GM19328 (cell line): ENCODE measurements around the gene VSIG10L.

Experiments used
- ATAC-seq: cut with Tn5 transposase; IDR thresholded peaks from one replicate; pipeline ENCODE4 v1.9.1; 2021; ENCODE audit warnings: mild to moderate bottlenecking, moderate library complexity; ENCODE audit not compliant: unreplicated experiment

Gene VSIG10L

GRCh38 chr19:51318687-51319648 is 23.0 kb downstream of the VSIG10L start:
- ATAC-seq, result no peak

- ATAC-seq, result no peak
Measured at GRCh38 chr19:51317968-51318367, 24.0 kb downstream of the VSIG10L start.

- no peak for ATAC-seq
Measured at GRCh38 chr19:51317376-51317775, 24.6 kb downstream of the VSIG10L start.

GRCh38 chr19:51316688-51317087 is 25.3 kb downstream of the VSIG10L start:
- no peak for ATAC-seq

GRCh38 chr19:51311351-51312257 is 30.3 kb downstream of the VSIG10L start, which contains the start of gene IGLON5:
Gene IGLON5, plus strand, starts transcription at chr19:51311644. Its CDS starts 204 bp downstream, at chr19:51311848.
- no peak for ATAC-seq

GRCh38 chr19:51305479-51305878 is 36.5 kb downstream of the VSIG10L start:
- ATAC-seq, result no peak

- ATAC-seq, result no peak
Measured at GRCh38 chr19:51301266-51301665, 40.7 kb downstream of the VSIG10L start.

GRCh38 chr19:51297406-51297805 is 44.5 kb downstream of the VSIG10L start:
- ATAC-seq, result no peak

GRCh38 chr19:51296336-51297093 is 45.4 kb downstream of the VSIG10L start:
- no peak for ATAC-seq

- ATAC-seq, result no peak
Measured at GRCh38 chr19:51295382-51296126, 46.4 kb downstream of the VSIG10L start.

GRCh38 chr19:51294977-51295375 is 47.0 kb downstream of the VSIG10L start:
- ATAC-seq, result no peak

- ATAC-seq, result no peak
Measured at GRCh38 chr19:51294211-51294976, 47.5 kb downstream of the VSIG10L start.

- ATAC-seq, result no peak
Measured at GRCh38 chr19:51293571-51294210, 48.2 kb downstream of the VSIG10L start.

- ATAC-seq, result no peak
Measured at GRCh38 chr19:51292971-51293370, 49.0 kb downstream of the VSIG10L start.

- no peak for ATAC-seq
Measured at GRCh38 chr19:51289635-51290034, 52.3 kb downstream of the VSIG10L start.

GRCh38 chr19:51285682-51286081 is 56.3 kb downstream of the VSIG10L start:
- no peak for ATAC-seq

- no peak for ATAC-seq
Measured at GRCh38 chr19:51282335-51282734, 59.6 kb downstream of the VSIG10L start.
